DMS114 treated with DMSO at 0.1 percent for 48 hours (cell line): ENCODE results near the gene PRRX2.
"Not testable (repeated sequence)": the region's sequence is repeated elsewhere in the genome, so short reads cannot be mapped to it uniquely, and the experiment has no call there.

Experiments used
- DNase-seq: peaks from one replicate; lab custom pipeline; 2025; ENCODE audit not compliant: unreplicated experiment; lab: John Stamatoyannopoulos, UW

PRRX2 gene

GRCh38 chr9:129653823-129654553, 11.5 kb upstream of the PRRX2 start:
- DNase-seq, result no peak

DNA sequence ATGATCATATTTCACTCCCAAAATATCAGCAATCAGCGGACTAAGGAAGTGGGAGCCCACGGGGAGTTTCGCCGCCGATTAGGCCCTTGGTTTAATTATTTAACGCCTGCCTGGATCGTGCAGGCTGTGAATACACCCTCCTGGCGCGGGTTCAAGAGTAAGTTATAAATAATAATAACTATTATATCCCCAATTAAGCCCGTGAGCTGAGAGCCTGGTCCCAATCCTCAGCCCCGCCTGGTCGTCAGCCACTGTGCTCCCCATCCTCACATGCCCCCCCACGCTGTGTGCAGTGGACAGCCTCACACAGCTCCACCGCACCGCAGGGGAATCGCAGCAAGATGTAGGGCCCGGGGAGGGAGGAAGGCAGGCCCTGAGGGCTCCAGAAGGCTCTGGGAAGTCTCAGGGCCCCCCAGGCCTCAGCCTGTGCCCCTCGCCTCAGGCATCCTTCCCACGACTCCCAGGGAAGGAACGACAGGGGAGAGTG, 10.8 kb upstream of the PRRX2 start:
- DNase-seq, result no peak

DNA sequence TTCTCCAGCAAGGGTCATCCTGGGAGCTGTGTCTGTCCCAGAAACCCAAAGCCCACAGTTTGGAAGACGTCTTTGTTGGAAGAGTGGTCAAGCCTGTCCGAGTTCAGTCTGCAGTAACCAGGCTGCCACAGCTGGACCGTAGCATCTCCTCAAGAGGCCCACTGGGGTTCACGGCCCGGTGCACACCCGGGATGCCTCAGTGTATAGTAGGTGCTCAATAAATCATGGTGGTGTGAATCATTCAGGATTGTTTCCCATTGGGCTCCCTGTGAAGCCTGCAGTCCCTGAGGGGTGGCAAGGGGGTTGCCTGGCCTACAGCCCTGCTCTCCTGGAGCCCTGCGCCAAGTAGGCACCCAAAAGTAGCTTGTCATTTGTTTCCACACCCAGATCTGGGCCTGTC, 10.3 kb upstream of the PRRX2 start:
- DNase-seq, result no peak

DNA sequence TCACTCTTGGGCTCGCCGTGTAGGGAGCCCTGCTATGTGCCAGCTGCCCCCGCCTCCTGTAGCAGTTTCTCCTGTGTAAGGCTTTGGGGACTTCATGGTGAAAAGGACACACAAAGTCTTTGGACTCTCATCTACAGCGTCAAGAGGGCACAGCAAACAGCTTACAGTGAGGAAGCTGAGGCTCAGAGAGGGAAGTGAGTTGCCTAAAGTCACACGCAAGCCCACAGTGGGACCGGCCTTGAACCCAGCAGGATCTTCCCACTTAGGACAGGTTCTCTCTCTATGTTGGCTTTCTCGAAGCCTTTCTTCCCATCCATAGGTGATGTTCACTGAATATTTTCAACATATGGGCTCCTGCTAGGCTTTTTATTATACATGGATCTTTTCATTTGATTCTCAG, 9.8 kb upstream of the PRRX2 start:
- DNase-seq, result no peak

- no peak for DNase-seq
Measured at GRCh38 chr9:129656795-129657390, 8.6 kb upstream of the PRRX2 start.

DNA sequence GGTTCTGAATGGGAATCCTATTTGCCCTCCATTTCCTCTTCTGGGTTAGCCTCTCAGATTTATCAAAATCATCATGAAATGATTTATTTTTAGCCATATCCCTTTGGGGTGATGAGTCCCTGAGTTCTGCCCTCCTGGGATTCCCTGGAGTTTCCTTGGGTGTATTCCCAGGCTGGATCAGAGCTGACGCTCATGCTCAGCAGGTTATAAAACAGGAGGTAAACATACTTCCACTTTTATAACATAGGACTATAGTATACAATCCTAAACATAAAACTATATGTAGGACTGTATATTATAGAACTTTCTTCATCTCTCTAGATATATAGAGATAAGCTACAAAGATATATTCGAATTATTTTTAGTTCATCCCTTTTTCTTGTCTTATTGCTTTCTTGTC, 4.4 kb upstream of the PRRX2 start:
- no peak for DNase-seq

- not testable (repeated sequence) for DNase-seq
Measured at GRCh38 chr9:129662239-129662638, 3.2 kb upstream of the PRRX2 start.

- DNase-seq, result no peak
Measured at GRCh38 chr9:129664746-129665388, 580 bp upstream of the PRRX2 start.

DNA sequence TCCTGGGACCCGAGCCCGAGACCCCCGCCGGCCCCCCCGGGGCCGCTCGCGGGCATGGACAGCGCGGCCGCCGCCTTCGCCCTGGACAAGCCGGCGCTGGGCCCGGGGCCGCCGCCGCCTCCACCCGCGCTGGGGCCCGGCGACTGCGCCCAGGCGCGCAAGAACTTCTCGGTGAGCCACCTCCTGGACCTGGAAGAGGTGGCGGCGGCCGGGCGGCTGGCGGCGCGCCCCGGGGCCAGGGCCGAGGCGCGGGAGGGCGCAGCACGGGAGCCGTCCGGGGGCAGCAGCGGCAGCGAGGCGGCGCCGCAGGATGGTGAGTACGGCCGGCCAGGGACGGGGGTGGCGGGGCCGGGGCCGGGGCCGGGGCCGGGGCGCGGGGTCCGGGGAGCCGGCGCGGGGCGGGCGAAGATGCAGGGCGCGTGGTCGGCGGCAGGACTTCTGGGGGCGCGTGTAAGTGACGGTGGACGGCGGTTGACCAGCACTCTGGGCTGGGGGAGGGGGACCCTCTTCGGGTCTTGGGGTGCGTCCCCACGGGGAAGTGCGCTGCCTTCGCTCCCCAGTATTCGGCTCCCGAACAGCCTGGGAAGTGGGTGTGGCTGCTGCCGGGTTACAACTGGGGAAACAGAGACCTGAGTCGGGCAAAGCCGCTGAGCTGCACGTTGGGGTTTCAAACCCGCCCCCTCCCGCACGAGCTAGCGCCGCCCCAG, 520 bp downstream of the PRRX2 start:
- no peak for DNase-seq

GRCh38 chr9:129666575-129666974, 1.1 kb downstream of the PRRX2 start:
- DNase-seq, result no peak

GRCh38 chr9:129667378-129667777, 1.9 kb downstream of the PRRX2 start:
- DNase-seq, result no peak

DNA sequence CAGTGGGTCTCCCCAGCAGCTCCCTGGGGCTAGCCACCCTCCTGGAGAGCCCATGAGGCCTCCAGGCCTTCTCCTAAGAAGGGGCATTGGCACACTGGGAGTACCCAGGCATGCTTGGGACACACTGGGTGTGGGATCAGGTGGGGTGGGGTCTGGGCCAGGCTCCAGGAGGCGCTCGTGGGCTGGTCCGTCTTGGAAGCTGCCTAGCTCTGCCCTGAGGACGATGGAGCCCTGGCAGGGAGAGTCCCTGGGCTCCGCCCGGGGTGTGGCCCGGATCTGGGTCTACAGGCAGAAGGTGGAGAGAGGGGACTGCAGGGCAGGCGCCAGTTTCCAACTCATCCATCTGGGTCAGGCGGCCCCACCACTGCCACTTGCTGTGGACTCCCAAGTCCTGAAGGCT, 2.4 kb downstream of the PRRX2 start:
- no peak for DNase-seq

GRCh38 chr9:129669141-129669718, 3.8 kb downstream of the PRRX2 start:
- no peak for DNase-seq

DNA sequence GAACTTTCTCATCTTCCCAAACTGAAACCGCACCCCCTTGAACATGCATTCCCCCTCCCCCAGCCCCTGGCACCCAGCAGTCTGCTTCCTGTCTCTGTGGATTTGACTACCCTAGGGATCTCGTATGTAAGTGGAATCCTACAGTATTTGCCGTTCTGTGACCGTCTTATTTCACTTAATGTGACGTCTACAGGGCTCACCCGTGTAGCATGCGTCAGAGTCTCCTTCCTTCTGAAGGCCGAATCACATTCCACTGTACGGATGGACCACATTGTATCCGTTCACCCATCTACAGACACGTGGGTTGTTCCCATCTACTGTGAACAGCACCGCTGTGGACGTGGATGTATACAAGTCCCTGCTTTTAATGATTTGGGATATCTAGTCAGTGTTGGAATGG, 4.5 kb downstream of the PRRX2 start:
- no peak for DNase-seq

DNA sequence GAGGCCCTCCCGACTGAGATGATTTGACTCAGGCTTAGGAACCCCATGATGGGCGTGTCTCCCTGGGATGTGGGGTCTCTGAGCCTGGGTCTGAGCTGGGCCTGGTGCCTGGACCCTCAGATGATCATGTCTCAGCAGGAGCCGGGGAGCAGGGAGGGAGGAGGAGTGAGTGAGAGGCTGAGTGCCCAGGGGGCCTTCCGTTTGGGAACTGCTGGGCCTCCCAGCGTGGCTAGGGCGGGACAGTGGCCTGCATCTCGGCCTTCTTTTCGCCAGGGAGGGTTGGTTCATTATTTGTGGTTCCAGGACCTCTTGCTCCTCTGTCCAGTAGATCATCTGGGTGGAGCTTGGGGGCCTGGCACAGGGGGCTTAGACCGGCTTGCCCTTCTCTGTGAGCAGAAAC, 5.6 kb downstream of the PRRX2 start:
- DNase-seq, result no peak

DNA sequence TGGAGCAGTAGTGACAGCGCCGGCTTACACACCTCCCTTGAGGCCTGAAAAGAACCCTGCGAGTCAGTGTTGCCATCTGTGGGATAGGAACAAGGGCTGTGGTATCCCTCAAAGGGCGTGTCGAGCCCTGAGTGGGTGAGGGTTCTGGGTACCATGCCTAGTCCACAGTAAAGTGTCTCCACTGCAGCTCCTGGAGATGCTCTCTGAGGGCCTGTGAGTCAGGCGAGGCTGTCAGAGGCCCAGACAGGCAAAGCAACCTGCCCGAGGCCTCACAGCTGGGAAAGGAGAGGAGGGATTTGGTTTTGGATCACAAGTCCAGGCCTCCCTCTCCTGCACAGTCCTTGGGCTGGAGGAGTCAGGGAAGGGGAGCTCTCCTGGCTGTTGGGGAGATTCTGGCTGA, 6.1 kb downstream of the PRRX2 start:
- DNase-seq, result no peak

GRCh38 chr9:129672702-129673101, 7.3 kb downstream of the PRRX2 start:
- DNase-seq, result no peak

DNA sequence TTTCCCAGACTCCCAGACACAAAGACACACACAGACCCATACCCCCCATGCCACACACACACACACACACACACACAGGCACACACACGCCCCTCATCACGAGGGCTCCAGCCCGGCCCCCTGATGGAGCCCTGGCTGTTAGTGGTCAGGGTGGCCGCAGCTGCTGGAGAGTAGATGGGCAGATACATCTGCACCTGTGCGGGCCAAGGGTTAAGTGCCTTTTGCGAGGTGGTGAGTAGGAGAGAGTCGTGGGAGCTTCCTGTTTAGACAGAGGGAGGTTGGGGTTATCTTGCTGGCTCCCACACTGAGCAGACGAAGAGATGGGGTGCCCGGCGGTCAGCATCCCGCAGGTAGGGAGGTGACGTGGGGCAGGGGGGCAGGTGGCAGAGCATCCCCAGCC, 8.2 kb downstream of the PRRX2 start:
- DNase-seq, result no peak

- no peak for DNase-seq
Measured at GRCh38 chr9:129674229-129674628, 8.8 kb downstream of the PRRX2 start.

DNA sequence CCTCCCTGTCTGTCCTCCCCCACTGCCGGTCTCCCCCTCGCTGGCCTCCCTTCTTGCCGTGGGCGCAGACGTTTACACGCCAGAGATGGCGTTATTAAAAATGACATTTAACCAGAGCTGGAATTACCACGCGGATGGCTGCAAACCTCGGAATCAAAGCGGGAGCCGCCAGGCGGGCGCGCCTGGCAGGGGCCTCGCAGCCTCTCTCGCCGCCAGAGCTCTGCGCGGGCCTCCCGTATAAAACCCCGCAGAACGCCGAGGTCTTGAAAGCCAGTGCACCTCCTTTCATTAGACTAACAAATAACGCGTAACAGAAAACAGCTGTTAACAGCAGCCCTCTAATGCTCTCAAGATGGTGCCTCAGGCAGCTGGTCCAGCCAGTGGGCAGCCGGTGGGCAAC, 10.2 kb downstream of the PRRX2 start:
- no peak for DNase-seq

GRCh38 chr9:129676287-129676686, 10.8 kb downstream of the PRRX2 start:
- no peak for DNase-seq
